Measurements from ENCODE around the gene RDH13.
"Not testable (repeated sequence)": the region's sequence is repeated elsewhere in the genome, so short reads cannot be mapped to it uniquely, and the experiment has no call there.

Gene RDH13, protein sequence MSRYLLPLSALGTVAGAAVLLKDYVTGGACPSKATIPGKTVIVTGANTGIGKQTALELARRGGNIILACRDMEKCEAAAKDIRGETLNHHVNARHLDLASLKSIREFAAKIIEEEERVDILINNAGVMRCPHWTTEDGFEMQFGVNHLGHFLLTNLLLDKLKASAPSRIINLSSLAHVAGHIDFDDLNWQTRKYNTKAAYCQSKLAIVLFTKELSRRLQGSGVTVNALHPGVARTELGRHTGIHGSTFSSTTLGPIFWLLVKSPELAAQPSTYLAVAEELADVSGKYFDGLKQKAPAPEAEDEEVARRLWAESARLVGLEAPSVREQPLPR

DNA sequence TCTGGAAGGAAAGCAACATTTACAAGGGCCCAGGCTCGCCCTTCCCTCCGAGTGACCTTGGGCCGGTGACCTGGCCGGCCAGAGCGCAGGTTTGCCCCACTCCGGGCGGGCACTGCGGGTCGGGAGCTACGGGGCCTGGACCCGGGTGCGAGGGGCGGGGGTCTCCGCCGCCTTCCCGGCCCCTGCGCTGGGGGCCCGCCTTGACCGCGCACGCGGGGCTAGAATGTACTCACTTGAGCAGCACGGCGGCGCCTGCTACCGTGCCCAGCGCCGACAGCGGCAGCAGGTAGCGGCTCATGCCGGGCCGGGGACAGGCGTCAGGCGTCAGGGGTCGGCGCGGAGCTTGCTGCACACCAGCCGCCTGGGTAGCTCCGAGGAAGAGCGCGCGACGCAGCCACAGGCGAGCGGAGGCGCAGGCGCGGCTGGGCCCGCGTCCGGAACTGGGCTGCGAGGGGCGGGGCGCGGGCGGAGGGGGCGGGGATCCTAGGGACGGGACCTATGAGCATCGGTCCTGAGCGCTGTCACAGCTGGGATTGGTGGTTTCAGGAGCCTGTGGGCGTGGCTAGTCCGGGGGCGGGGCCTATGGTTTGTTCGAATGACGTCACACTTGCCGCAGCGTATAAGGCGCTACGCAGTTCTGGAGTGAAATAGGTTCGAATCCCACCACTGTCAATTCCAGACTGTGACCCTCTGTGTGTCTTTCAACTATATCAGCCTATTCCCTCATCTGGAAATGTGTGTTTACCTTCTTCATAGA is at the start of gene RDH13:
Gene RDH13, minus strand, starts transcription at position 414 of the 757 bp plus-strand sequence. Its CDS starts 116 bp downstream, at position 298.
- Histone ChIP-seq H3K36me3 (ENCODE audit: control insufficient read depth in 1 of 2, insufficient read depth in 2 of 2, low read length in 2 of 2) (peaks cover 0 to 8% of the 10 kb centered on the region in 2 donors), H3K4me1 (ENCODE audit: control insufficient read depth in 1 of 2, insufficient read depth in 2 of 2, low read length in 2 of 2) (peaks cover 0 to 8% of the 10 kb centered on the region in 2 donors), H3K27ac (ENCODE audit: low read length) (no peak within 1 kb of the TSS), H3K27me3 (ENCODE audit: low read depth, low read length) (peaks cover 7% of the 10 kb centered on the region), H3K9me3 (ENCODE audit: control insufficient read depth in 1 of 2, low read length in 2 of 2) (no peaks in the 10 kb centered on the region), H3K4me3 (ENCODE audit: low read depth in 1 of 2, low read length in 2 of 2) (peak within 1 kb of the TSS; percentile 63 to 92)

GRCh38 chr19:55112246-55112776 is 49.4 kb upstream of the RDH13 start:
- Histone ChIP-seq H3K4me1 (ENCODE audit: control insufficient read depth in 1 of 2, insufficient read depth in 2 of 2, low read length in 2 of 2) (peaks cover 11 to 54% of the 10 kb centered on the region in 2 donors), H3K27me3 (ENCODE audit: low read depth, low read length) (no peaks in the 10 kb centered on the region), H3K4me3 (ENCODE audit: low read depth in 1 of 2, low read length in 2 of 2) (peak overlapping the region in 1 of 2 donors; percentile 97), H3K36me3 (ENCODE audit: control insufficient read depth in 1 of 2, insufficient read depth in 2 of 2, low read length in 2 of 2) (peaks cover 0 to 16% of the 10 kb centered on the region in 2 donors), H3K27ac (ENCODE audit: low read length) (peak overlapping the region; percentile 85), H3K9me3 (ENCODE audit: control insufficient read depth in 1 of 2, low read length in 2 of 2) (no peaks in the 10 kb centered on the region)

DNA sequence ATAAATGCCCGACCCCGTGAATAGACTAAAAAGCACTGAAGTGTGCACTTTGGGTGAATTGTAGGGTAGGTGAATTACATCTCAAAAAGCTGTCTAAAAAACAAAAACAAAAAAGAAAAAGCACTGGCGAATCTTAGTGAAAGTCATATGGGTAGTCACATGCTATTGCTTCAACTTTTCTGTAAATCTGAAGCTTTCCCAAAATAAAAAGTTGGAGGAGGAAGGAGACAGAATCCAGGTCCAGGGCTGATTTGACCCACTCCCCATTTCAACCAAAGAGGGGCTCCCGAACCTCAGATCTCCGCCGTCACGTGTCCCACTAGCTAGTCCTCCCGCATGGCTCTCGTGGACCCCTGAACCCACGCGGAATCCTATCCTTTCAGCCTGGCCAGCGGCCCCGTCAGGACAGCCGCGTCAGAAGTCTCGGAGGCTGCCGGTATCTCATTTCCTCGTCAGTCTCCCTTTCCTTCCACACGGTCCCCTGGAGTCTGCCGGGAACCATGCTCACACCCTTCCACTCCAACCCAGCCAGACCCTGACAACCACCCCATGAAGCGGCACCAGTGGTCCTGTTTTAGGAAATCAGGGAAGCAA is 48.4 kb upstream of the RDH13 start:
- no peaks in the 10 kb centered on the region for H3K27me3 ChIP-seq (ENCODE audit: low read depth, low read length)
- peaks cover 11 to 52% of the 10 kb centered on the region in 2 donors for H3K4me1 ChIP-seq (ENCODE audit: control insufficient read depth in 1 of 2, insufficient read depth in 2 of 2, low read length in 2 of 2)
- peak overlapping the region; percentile 68 for H3K27ac ChIP-seq (ENCODE audit: low read length)
- H3K9me3 ChIP-seq (ENCODE audit: control insufficient read depth in 1 of 2, low read length in 2 of 2), result no peaks in the 10 kb centered on the region
- peaks cover 6 to 21% of the 10 kb centered on the region in 2 donors for H3K36me3 ChIP-seq (ENCODE audit: control insufficient read depth in 1 of 2, insufficient read depth in 2 of 2, low read length in 2 of 2)
- no peak overlapping the region for H3K4me3 ChIP-seq (ENCODE audit: low read depth in 1 of 2, low read length in 2 of 2)

DNA sequence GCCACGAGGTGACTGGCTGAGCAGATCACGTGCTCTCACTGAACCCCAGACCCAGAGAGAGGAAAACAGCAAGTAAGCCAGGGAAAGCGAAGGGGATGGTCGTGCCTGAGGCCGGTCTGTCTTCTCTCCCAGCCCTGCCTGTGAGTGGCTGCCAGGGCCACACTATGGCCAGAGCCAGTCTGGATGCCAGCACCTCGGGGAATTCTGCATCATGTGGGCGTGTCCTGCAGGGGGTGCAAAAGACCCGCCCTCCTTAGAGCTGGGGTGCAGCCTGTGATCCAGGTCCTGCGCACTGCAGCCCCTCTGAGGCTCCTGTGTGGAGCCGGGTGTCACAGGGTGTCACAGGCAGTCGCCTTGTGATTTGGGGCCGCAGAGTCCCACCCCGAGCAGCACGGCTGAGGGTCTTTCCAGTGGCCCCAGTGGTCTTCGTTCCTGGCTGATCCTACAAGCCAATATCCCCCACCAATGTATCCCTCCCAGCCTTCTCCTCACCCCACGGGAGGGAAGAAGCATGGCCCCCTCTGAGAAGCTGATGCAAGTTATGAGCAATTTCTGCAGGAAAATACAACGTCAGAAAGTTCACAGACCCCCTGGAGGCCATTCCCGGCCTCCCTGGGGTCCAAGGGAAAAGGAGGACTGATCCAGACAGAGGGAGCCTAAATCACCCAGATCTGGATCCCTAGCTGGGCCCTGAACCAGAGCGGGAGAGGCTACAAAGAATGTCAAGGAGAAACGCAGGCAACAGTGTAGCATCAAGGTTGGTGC is 46.8 kb upstream of the RDH13 start:
- H3K4me1 ChIP-seq (ENCODE audit: control insufficient read depth in 1 of 2, insufficient read depth in 2 of 2, low read length in 2 of 2), result peaks cover 6 to 36% of the 10 kb centered on the region in 2 donors
- peaks cover 6 to 36% of the 10 kb centered on the region in 2 donors for H3K36me3 ChIP-seq (ENCODE audit: control insufficient read depth in 1 of 2, insufficient read depth in 2 of 2, low read length in 2 of 2)
- H3K27me3 ChIP-seq (ENCODE audit: low read depth, low read length), result no peaks in the 10 kb centered on the region
- no peaks in the 10 kb centered on the region for H3K9me3 ChIP-seq (ENCODE audit: control insufficient read depth in 1 of 2, low read length in 2 of 2)
- H3K27ac ChIP-seq (ENCODE audit: low read length), result no peak overlapping the region
- H3K4me3 ChIP-seq (ENCODE audit: low read depth in 1 of 2, low read length in 2 of 2), result no peak overlapping the region

- peaks cover 0 to 12% of the 10 kb centered on the region in 2 donors for H3K4me1 ChIP-seq (ENCODE audit: control insufficient read depth in 1 of 2, insufficient read depth in 2 of 2, low read length in 2 of 2)
- H3K27me3 ChIP-seq (ENCODE audit: low read depth, low read length); H3K4me3 ChIP-seq (ENCODE audit: low read depth in 1 of 2, low read length in 2 of 2); H3K9me3 ChIP-seq (ENCODE audit: control insufficient read depth in 1 of 2, low read length in 2 of 2); H3K27ac ChIP-seq (ENCODE audit: low read length): not testable (repeated sequence)
- H3K36me3 ChIP-seq (ENCODE audit: control insufficient read depth in 1 of 2, insufficient read depth in 2 of 2, low read length in 2 of 2), result peaks cover 12 to 49% of the 10 kb centered on the region in 2 donors
Observed at GRCh38 chr19:55107252-55107651, 44.3 kb upstream of the RDH13 start.

DNA sequence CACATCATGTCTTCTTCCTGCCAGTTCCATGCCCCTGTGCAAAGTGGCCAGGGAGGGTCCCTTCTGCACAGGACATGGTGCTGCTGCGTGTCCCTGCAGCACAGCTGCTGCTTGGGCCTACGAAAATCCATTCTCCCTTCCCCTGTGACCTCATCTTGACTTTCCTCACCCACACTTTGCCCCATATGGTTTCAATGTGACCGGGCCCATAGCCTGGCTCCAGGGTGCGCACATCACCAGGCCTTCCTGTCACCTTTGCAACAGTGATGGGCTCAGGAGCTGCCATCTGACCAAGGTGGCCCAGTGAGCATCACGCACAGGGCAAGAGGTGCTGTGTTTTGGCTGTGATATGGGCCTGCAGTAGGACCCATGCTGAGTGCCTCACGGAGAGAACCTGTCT is 43.6 kb upstream of the RDH13 start:
- Histone ChIP-seq H3K4me1 (ENCODE audit: control insufficient read depth in 1 of 2, insufficient read depth in 2 of 2, low read length in 2 of 2) (peaks cover 0 to 12% of the 10 kb centered on the region in 2 donors), H3K27me3 (ENCODE audit: low read depth, low read length) (no peaks in the 10 kb centered on the region), H3K9me3 (ENCODE audit: control insufficient read depth in 1 of 2, low read length in 2 of 2) (peaks cover 0 to 3% of the 10 kb centered on the region in 2 donors), H3K4me3 (ENCODE audit: low read depth in 1 of 2, low read length in 2 of 2) (no peak overlapping the region), H3K27ac (ENCODE audit: low read length) (no peak overlapping the region), H3K36me3 (ENCODE audit: control insufficient read depth in 1 of 2, insufficient read depth in 2 of 2, low read length in 2 of 2) (peaks cover 17 to 53% of the 10 kb centered on the region in 2 donors)

DNA sequence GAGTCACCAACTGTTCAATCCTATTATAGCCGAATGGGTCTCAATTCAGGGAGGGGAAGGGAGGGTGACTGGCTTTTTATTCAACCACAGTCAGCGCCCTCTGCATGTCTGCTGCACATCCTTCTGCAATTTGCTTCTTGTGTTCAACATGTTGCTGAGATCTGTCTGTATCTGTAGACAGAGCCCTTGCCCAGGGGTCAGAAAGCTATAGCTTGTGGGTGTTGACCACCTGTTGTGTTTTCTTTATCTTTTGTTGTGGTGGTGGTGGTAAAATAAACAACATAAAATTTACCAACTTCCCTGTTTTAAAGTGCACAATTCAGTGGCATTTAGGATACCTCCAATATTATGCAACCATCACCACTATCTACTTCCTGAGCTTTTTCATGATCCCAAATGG is 42.3 kb upstream of the RDH13 start:
- Histone ChIP-seq H3K9me3 (ENCODE audit: control insufficient read depth in 1 of 2, low read length in 2 of 2) (peaks cover 0 to 3% of the 10 kb centered on the region in 2 donors), H3K36me3 (ENCODE audit: control insufficient read depth in 1 of 2, insufficient read depth in 2 of 2, low read length in 2 of 2) (peaks cover 19 to 59% of the 10 kb centered on the region in 2 donors), H3K27ac (ENCODE audit: low read length) (no peak overlapping the region), H3K27me3 (ENCODE audit: low read depth, low read length) (no peaks in the 10 kb centered on the region), H3K4me3 (ENCODE audit: low read depth in 1 of 2, low read length in 2 of 2) (no peak overlapping the region), H3K4me1 (ENCODE audit: control insufficient read depth in 1 of 2, insufficient read depth in 2 of 2, low read length in 2 of 2) (peaks cover 0 to 8% of the 10 kb centered on the region in 2 donors)

- peaks cover 21 to 61% of the 10 kb centered on the region in 2 donors for H3K36me3 ChIP-seq (ENCODE audit: control insufficient read depth in 1 of 2, insufficient read depth in 2 of 2, low read length in 2 of 2)
- peaks cover 0 to 3% of the 10 kb centered on the region in 2 donors for H3K9me3 ChIP-seq (ENCODE audit: control insufficient read depth in 1 of 2, low read length in 2 of 2)
- H3K4me1 ChIP-seq (ENCODE audit: control insufficient read depth in 1 of 2, insufficient read depth in 2 of 2, low read length in 2 of 2), result peaks cover 0 to 4% of the 10 kb centered on the region in 2 donors
Observed at GRCh38 chr19:55103190-55103589, 40.2 kb upstream of the RDH13 start.

GRCh38 chr19:55101261-55101660 is 38.3 kb upstream of the RDH13 start:
- Histone ChIP-seq H3K4me3 (ENCODE audit: low read depth in 1 of 2, low read length in 2 of 2) (no peak overlapping the region), H3K4me1 (ENCODE audit: control insufficient read depth in 1 of 2, insufficient read depth in 2 of 2, low read length in 2 of 2) (peaks cover 0 to 4% of the 10 kb centered on the region in 2 donors), H3K36me3 (ENCODE audit: control insufficient read depth in 1 of 2, insufficient read depth in 2 of 2, low read length in 2 of 2) (peaks cover 17 to 57% of the 10 kb centered on the region in 2 donors), H3K27ac (ENCODE audit: low read length) (no peak overlapping the region), H3K9me3 (ENCODE audit: control insufficient read depth in 1 of 2, low read length in 2 of 2) (peaks cover 0 to 3% of the 10 kb centered on the region in 2 donors), H3K27me3 (ENCODE audit: low read depth, low read length) (no peaks in the 10 kb centered on the region)

More at GRCh38 chr19:55103190-55103589, 40.2 kb upstream of the RDH13 start:
- Histone ChIP-seq H3K27me3 (ENCODE audit: low read depth, low read length) (no peaks in the 10 kb centered on the region), H3K27ac (ENCODE audit: low read length) (no peak overlapping the region), H3K4me3 (ENCODE audit: low read depth in 1 of 2, low read length in 2 of 2) (no peak overlapping the region)

GRCh38 chr19:55099557-55100506 is 36.9 kb upstream of the RDH13 start:
- Histone ChIP-seq H3K36me3 (ENCODE audit: control insufficient read depth in 1 of 2, insufficient read depth in 2 of 2, low read length in 2 of 2) (peaks cover 21 to 54% of the 10 kb centered on the region in 2 donors), H3K4me1 (ENCODE audit: control insufficient read depth in 1 of 2, insufficient read depth in 2 of 2, low read length in 2 of 2) (peaks cover 0 to 4% of the 10 kb centered on the region in 2 donors), H3K4me3 (ENCODE audit: low read depth in 1 of 2, low read length in 2 of 2) (no peak overlapping the region), H3K27ac (ENCODE audit: low read length) (no peak overlapping the region), H3K9me3 (ENCODE audit: control insufficient read depth in 1 of 2, low read length in 2 of 2) (peaks cover 0 to 3% of the 10 kb centered on the region in 2 donors), H3K27me3 (ENCODE audit: low read depth, low read length) (no peaks in the 10 kb centered on the region)
